Hepatocyte (in vitro differentiated cells): ENCODE results near the gene CEP85L. TPM values are rescaled to one million over a fixed set of nuclear protein-coding genes. Genes with fewer than 3 reads are reported as not detected.

ENCODE experiments used
- DNase-seq: peaks from one replicate; pipeline ENCODE4 v3.0.0-alpha.2; 2016; ENCODE audit warnings: low spot score
- H2AFZ ChIP-seq: fragments of 200-600 bp; sonication (generic); 2 replicates; pipeline ENCODE4 v1.6.0; 2016; ENCODE audit warnings: antibody characterized with exemption, mild to moderate bottlenecking
- H3K27ac ChIP-seq: fragments of 200-600 bp; sonication (generic); 2 replicates; pipeline ENCODE4 v1.5.1; 2016; ENCODE audit warnings: mild to moderate bottlenecking
- H3K27me3 ChIP-seq: fragments of 200-600 bp; sonication (generic); 2 replicates; pipeline ENCODE4 v1.6.1; 2016
- H3K36me3 ChIP-seq: fragments of 200-600 bp; sonication (generic); replicated peaks from 2 replicates; pipeline ENCODE4 v1.5.1; 2016; ENCODE audit warnings: low read depth; ENCODE audit not compliant: insufficient read depth
- H3K4me1 ChIP-seq: fragments of 200-600 bp; sonication (generic); 2 replicates; pipeline ENCODE4 v1.5.1; 2016; ENCODE audit warnings: mild to moderate bottlenecking, moderate library complexity; ENCODE audit not compliant: insufficient read depth
- H3K4me2 ChIP-seq: fragments of 200-600 bp; sonication (generic); 2 replicates; pipeline ENCODE4 v1.6.0; 2016
- H3K4me3 ChIP-seq: fragments of 200-600 bp; sonication (generic); 2 replicates; pipeline ENCODE4 v1.5.1; 2016; ENCODE audit warnings: mild to moderate bottlenecking
- H3K79me2 ChIP-seq: fragments of 200-600 bp; sonication (generic); 2 replicates; pipeline ENCODE4 v1.6.0; 2017; ENCODE audit warnings: mild to moderate bottlenecking
- H3K9me2 ChIP-seq: fragments of 200-600 bp; sonication (generic); replicated peaks from 2 replicates; pipeline ENCODE4 v1.6.0; 2017; ENCODE audit warnings: mild to moderate bottlenecking; ENCODE audit not compliant: insufficient read depth
- H3K9me3 ChIP-seq: fragments of 200-600 bp; sonication (generic); 2 replicates; pipeline ENCODE4 v1.5.1; 2016; ENCODE audit warnings: low read depth, mild to moderate bottlenecking
- H4K20me1 ChIP-seq: fragments of 200-600 bp; sonication (generic); 2 replicates; pipeline ENCODE4 v1.6.0; 2016; ENCODE audit warnings: mild to moderate bottlenecking; ENCODE audit not compliant: insufficient read depth, poor library complexity, severe bottlenecking
- CTCF ChIP-seq: fragments of 200-600 bp; sonication (generic); IDR thresholded peaks from 2 replicates; pipeline ENCODE4 v1.5.1; 2016; ENCODE audit warnings: antibody characterized with exemption, mild to moderate bottlenecking; ENCODE audit not compliant: poor library complexity
- EZH2 ChIP-seq: fragments of 200-600 bp; sonication (generic); IDR thresholded peaks from 2 replicates; pipeline ENCODE4 v1.6.1; 2016; ENCODE audit warnings: antibody characterized with exemption, mild to moderate bottlenecking, borderline replicate concordance
- EZH2phosphoT487 ChIP-seq: fragments of 200-600 bp; sonication (generic); IDR thresholded peaks from one replicate; pipeline ENCODE4 v1.6.1; 2018; ENCODE audit warnings: antibody characterized with exemption, mild to moderate bottlenecking, low read depth, moderate library complexity; ENCODE audit not compliant: unreplicated experiment, severe bottlenecking
- WGBS: methylation state at CpG from one replicate; pipeline ENCODE4 v1.1.6; 2016; ENCODE audit warnings: low lambda C conversion rate; ENCODE audit errors: missing lambda C conversion rate; 5-methylcytosine and 5-hydroxymethylcytosine counted together
- polyA plus RNA-seq: library from polyadenylated mRNA; unstranded; fragments of >200 nt; fragmentation: Nextera tagmentation; extraction: Ambion mirVana; gene quantifications from 2 replicates; pipeline ENCODE4 v1.2.1, GENCODE V29; 2016
- total RNA-seq: library from RNA; depleted of rRNA; stranded (reverse); fragments of >200 nt; gene quantifications from 2 replicates; pipeline ENCODE4 v1.2.3, GENCODE V29; 2014

The CEP85L gene
- total and polyA plus RNA-seq, 2 experiments from 2014 or later, result 17.8 to 38.5 TPM

GRCh38 chr6:118584911-118585310, 66.5 kb downstream of the CEP85L start:
- Histone ChIP-seq H3K79me2 (peaks cover 39% of the 10 kb centered on the region), H3K27me3 (no peaks in the 10 kb centered on the region), H3K4me1 (peaks cover 17% of the 10 kb centered on the region), H2AFZ (no peak overlapping the region), H3K27ac (no peak overlapping the region), H3K4me3 (no peak overlapping the region), H3K9me2 (no peaks in the 10 kb centered on the region), H3K4me2 (no peak overlapping the region), H3K36me3 (no peaks in the 10 kb centered on the region), H4K20me1 (peaks cover 24% of the 10 kb centered on the region), H3K9me3 (no peaks in the 10 kb centered on the region)
- no peak for DNase-seq
- WGBS, result 98% methylated on average over 5 of the region's 5 CpGs
- TF ChIP-seq EZH2phosphoT487 (no peak), EZH2 (no peak), CTCF (no peak)

GRCh38 chr6:118581489-118581959, 69.9 kb downstream of the CEP85L start:
- H3K79me2 ChIP-seq, result peaks cover 41% of the 10 kb centered on the region
- 63% methylated on average over 5 of the region's 5 CpGs for WGBS

GRCh38 chr6:118580585-118581419, 70.6 kb downstream of the CEP85L start:
- H3K79me2 ChIP-seq, result peaks cover 43% of the 10 kb centered on the region
- peak overlapping the region; percentile 46 for H3K27ac ChIP-seq

More at GRCh38 chr6:118581489-118581959, 69.9 kb downstream of the CEP85L start:
- H3K9me2 ChIP-seq, result no peaks in the 10 kb centered on the region
- peak; percentile 43 for DNase-seq
- no peak overlapping the region for H3K4me3 ChIP-seq
- H3K4me1 ChIP-seq, result peaks cover 17% of the 10 kb centered on the region
- H2AFZ ChIP-seq, result no peak overlapping the region
- no peak for TF ChIP-seq EZH2phosphoT487
- no peak for TF ChIP-seq EZH2
- TF ChIP-seq CTCF, result no peak
- no peaks in the 10 kb centered on the region for H3K9me3 ChIP-seq
- no peaks in the 10 kb centered on the region for H3K36me3 ChIP-seq
- peak overlapping the region; percentile 13 for H3K4me2 ChIP-seq
- no peaks in the 10 kb centered on the region for H3K27me3 ChIP-seq
- H3K27ac ChIP-seq, result peak overlapping the region; percentile 46
- H4K20me1 ChIP-seq, result peaks cover 28% of the 10 kb centered on the region

More at GRCh38 chr6:118580585-118581419, 70.6 kb downstream of the CEP85L start:
- Histone ChIP-seq H3K27me3 (no peaks in the 10 kb centered on the region), H3K9me2 (no peaks in the 10 kb centered on the region), H4K20me1 (peaks cover 34% of the 10 kb centered on the region), H2AFZ (no peak overlapping the region), H3K9me3 (no peaks in the 10 kb centered on the region), H3K36me3 (no peaks in the 10 kb centered on the region), H3K4me1 (peaks cover 17% of the 10 kb centered on the region), H3K4me3 (no peak overlapping the region), H3K4me2 (peak overlapping the region; percentile 43)
- peak; percentile 82 for TF ChIP-seq CTCF
- no peak for TF ChIP-seq EZH2
- no peak for TF ChIP-seq EZH2phosphoT487
- peak; percentile 91 for DNase-seq
- WGBS, result 53% methylated on average over 10 of the region's 10 CpGs
